Right atrium auricular region (tissue), 2 donors: ENCODE data around the gene JADE3. TPM values are rescaled to one million over a fixed set of nuclear protein-coding genes. Genes with fewer than 3 reads are reported as not detected.
"Not testable (repeated sequence)": the region's sequence is repeated elsewhere in the genome, so short reads cannot be mapped to it uniquely, and the experiment has no call there.

Source experiments
- DNase-seq: peaks from one replicate; pipeline ENCODE4 v3.0.0-alpha.2; 2019; ENCODE audit warnings: low spot score
- H3K27ac ChIP-seq, 2 donors: fragments of 200-600 bp; sonication (generic); 1 replicate in 1 of 2; 2 replicates in 1 of 2; pipeline ENCODE4 v1.5.1; 2016 to 2019
- H3K27me3 ChIP-seq, 2 donors: fragments of 200-600 bp; sonication (generic); one replicate each; pipeline versions ENCODE4 v1.5.1 to v1.6.0; 2017 to 2019
- H3K36me3 ChIP-seq: fragments of 200-600 bp; sonication (generic); one replicate; pipeline ENCODE4 v1.5.1; 2016
- H3K4me1 ChIP-seq, 2 donors: fragments of 200-600 bp; sonication (generic); one replicate each; pipeline versions ENCODE4 v1.5.1 to v1.6.0; 2017 to 2019
- H3K4me3 ChIP-seq, 2 donors: fragments of 200-600 bp; sonication (generic); 1 replicate in 1 of 2; 2 replicates in 1 of 2; pipeline ENCODE4 v1.5.1; 2017 to 2019; ENCODE audit warnings: mild to moderate bottlenecking in 1 of 2, moderate library complexity in 1 of 2
- H3K9me3 ChIP-seq, 2 donors: fragments of 200-600 bp; sonication (generic); one replicate each; pipeline ENCODE4 v1.5.1; 2019
- total RNA-seq, 2 donors: library from RNA; depleted of rRNA; stranded (reverse); fragments of >200 nt; gene quantifications; one replicate each; pipeline ENCODE4 v1.1.0, GENCODE V29; 2016
- TF ChIP-seq, protein P1 (sequence below), 2 donors: fragments of 200-600 bp; sonication (generic); IDR thresholded peaks; one replicate each; pipeline ENCODE4 v1.5.1; 2019; ENCODE audit warnings: antibody characterized with exemption in 2 of 2

JADE3 gene
- total RNA-seq, 2 donors from 2014 or later, result 3.8 to 3.9 TPM

DNA sequence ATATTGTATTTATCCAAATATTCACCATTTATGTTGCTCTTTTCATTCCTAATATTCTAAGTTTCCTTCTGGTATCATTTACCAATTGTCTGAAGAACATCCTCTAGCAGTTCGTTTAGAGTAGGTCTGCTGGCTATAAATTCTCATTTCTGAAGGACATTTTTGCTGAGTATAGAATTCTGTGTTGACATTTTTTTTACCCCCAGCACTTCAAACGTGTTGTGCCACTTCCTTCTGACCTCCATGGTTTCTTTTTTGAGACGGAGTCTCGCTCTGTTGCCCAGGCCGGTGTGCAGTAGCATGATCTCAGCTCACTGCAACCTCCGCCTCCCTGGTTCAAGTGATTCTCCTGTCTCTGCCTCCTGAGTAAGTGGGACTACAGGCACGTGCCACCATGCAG lies 26.4 kb downstream of the JADE3 start:
- peaks cover 0 to 13% of the 10 kb centered on the region in 2 donors for H3K9me3 ChIP-seq
- H3K27ac ChIP-seq, result no peak overlapping the region
- H3K27me3 ChIP-seq, result no peaks in the 10 kb centered on the region
- H3K4me3 ChIP-seq, result no peak overlapping the region
- H3K36me3 ChIP-seq, result no peaks in the 10 kb centered on the region
- no peaks in the 10 kb centered on the region for H3K4me1 ChIP-seq
- DNase-seq, result no peak
- TF ChIP-seq, protein P1, sequence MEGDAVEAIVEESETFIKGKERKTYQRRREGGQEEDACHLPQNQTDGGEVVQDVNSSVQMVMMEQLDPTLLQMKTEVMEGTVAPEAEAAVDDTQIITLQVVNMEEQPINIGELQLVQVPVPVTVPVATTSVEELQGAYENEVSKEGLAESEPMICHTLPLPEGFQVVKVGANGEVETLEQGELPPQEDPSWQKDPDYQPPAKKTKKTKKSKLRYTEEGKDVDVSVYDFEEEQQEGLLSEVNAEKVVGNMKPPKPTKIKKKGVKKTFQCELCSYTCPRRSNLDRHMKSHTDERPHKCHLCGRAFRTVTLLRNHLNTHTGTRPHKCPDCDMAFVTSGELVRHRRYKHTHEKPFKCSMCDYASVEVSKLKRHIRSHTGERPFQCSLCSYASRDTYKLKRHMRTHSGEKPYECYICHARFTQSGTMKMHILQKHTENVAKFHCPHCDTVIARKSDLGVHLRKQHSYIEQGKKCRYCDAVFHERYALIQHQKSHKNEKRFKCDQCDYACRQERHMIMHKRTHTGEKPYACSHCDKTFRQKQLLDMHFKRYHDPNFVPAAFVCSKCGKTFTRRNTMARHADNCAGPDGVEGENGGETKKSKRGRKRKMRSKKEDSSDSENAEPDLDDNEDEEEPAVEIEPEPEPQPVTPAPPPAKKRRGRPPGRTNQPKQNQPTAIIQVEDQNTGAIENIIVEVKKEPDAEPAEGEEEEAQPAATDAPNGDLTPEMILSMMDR (IDR thresholded peaks at IDR 0.05), result no peak

- TF ChIP-seq, protein P1 (IDR thresholded peaks at IDR 0.05), result no peak
- H3K27me3 ChIP-seq, result no peaks in the 10 kb centered on the region
- no peak overlapping the region for H3K27ac ChIP-seq
- H3K9me3 ChIP-seq, result peaks cover 0 to 13% of the 10 kb centered on the region in 2 donors
- no peaks in the 10 kb centered on the region for H3K4me1 ChIP-seq
- no peak for DNase-seq
- H3K4me3 ChIP-seq, result no peak overlapping the region
- H3K36me3 ChIP-seq, result no peaks in the 10 kb centered on the region
Measured at GRCh38 chrX:46941341-46941740, 29.1 kb downstream of the JADE3 start.

DNA sequence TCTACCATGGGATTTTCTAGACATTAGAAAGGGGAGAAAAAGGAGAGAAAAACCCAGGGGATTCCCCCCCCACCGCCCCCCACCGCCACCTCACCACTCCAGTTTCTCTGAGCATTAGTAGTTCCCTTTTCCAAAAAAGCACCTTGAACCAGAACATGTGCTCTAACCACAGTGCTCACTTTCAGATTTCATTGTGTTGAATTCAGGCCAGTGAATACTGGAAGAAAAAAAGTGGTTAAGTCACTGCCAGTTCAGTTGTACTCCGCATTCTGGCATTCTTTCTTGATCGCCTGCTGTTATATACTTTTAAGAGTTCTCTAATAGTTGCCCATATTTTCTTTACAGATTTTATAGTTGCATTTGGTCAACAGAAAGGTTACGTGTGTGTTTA lies 40.9 kb downstream of the JADE3 start:
- H3K4me1 ChIP-seq, result peaks cover 0 to 4% of the 10 kb centered on the region in 2 donors
- DNase-seq, result no peak
- no peaks in the 10 kb centered on the region for H3K27me3 ChIP-seq
- H3K9me3 ChIP-seq, result peaks cover 0 to 5% of the 10 kb centered on the region in 2 donors
- H3K27ac ChIP-seq, result no peak overlapping the region
- TF ChIP-seq, protein P1 (IDR thresholded peaks at IDR 0.05), result no peak
- H3K36me3 ChIP-seq, result no peaks in the 10 kb centered on the region
- no peak overlapping the region for H3K4me3 ChIP-seq

DNA sequence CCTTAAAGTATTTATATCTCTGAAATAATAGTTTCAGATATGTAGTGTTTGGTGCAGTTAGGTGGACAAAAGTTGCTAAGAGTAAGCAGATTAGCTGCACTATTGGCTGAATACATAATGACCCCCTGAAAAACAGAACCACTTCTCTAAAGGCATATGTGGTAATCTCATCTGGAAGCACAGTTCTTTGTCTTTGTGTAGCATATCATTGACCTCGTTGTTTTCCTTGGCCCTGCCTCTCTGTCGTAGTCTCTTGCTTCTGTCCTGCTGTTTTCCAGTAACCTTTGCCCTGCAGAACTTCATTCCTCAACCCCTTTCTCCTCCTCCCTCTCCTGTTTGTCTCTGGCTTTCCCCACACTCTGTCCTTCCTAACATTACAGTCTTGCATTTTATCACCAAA lies 41.4 kb downstream of the JADE3 start:
- Histone ChIP-seq H3K27ac (no peak overlapping the region), H3K4me3 (no peak overlapping the region), H3K27me3 (no peaks in the 10 kb centered on the region), H3K36me3 (no peaks in the 10 kb centered on the region), H3K9me3 (peaks cover 0 to 5% of the 10 kb centered on the region in 2 donors), H3K4me1 (peaks cover 0 to 4% of the 10 kb centered on the region in 2 donors)
- TF ChIP-seq, protein P1 (IDR thresholded peaks at IDR 0.05), result no peak
- DNase-seq, result no peak

GRCh38 chrX:46954716-46955115 lies 42.5 kb downstream of the JADE3 start:
- peaks cover 0 to 5% of the 10 kb centered on the region in 2 donors for H3K9me3 ChIP-seq
- no peaks in the 10 kb centered on the region for H3K27me3 ChIP-seq
- H3K4me1 ChIP-seq, result peaks cover 0 to 4% of the 10 kb centered on the region in 2 donors
- H3K4me3 ChIP-seq, result no peak overlapping the region
- no peak for DNase-seq
- H3K36me3 ChIP-seq, result no peaks in the 10 kb centered on the region
- TF ChIP-seq, protein P1 (IDR thresholded peaks at IDR 0.05), result no peak
- no peak overlapping the region for H3K27ac ChIP-seq

DNA sequence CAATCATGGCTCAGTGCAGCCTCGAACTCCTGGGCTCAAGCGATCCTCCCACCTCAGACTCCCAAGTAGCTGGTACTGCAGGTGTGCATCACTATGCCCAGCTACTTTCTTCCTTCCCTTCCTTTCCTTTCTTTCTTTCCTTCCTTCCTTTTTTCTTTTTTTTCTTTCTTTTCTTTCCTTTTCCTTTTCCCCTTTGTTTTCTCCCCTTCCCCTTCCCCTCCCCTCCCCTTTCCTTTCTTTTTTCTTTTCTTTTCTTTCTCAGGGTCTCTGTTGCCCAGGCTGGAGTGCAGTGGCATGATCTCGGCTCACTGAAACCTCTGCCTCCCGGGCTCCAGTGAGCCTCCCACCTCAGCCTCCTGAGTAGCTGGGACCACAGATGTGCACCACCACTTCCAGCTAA lies 44.4 kb downstream of the JADE3 start:
- not testable (repeated sequence) for H3K9me3 ChIP-seq, H3K27me3 ChIP-seq, H3K27ac ChIP-seq, H3K4me1 ChIP-seq, H3K36me3 ChIP-seq, DNase-seq, H3K4me3 ChIP-seq
